HCT116 (cell line): ENCODE data around the gene C2CD2L. TPM values are rescaled to one million over a fixed set of nuclear protein-coding genes. Genes with fewer than 3 reads are reported as not detected.

Source experiments
- ATAC-seq: fragments of 200-7000 bp; cut with Tn5 transposase; 2 replicates; pipeline ENCODE4 v1.9.1; 2020; ENCODE audit warnings: mild to moderate bottlenecking, moderate library complexity
- BruUV-seq: library from RNA; stranded (reverse); fragments of 400-500 nt; replicated peaks from 2 replicates; lab custom pipeline; 2021; lab: Mats Ljungman, UMichigan
- CTCF ChIA-PET: fragments of 300-600 bp; sonication (Branson Sonifier 250); formaldehyde crosslinking; loops from one replicate; lab custom pipeline; 2021; ENCODE audit warnings: antibody characterized with exemption; lab: Charles Lee
- POLR2A ChIA-PET: fragments of 300-600, 350-600 bp; sonication (Branson Sonifier 250); formaldehyde crosslinking; loops from one replicate; lab custom pipeline; 2021; ENCODE audit warnings: antibody characterized with exemption; lab: Charles Lee
- RAD21 ChIA-PET, 2 experiments: fragments of 300-600 bp; sonication (Branson Sonifier 250); formaldehyde crosslinking; loops; one replicate each; lab custom pipeline; 2023; ENCODE audit warnings: low total read pairs in 2 of 2; ENCODE audit not compliant: uncharacterized antibody in 2 of 2, unreplicated experiment in 2 of 2, low non-redundant PET in 1 of 2; lab: Charles Lee
- DNase-seq: peaks from one replicate; pipeline ENCODE4 v3.0.0-alpha.2; 2010; ENCODE audit warnings: low read depth, low spot score
- H2AFZ ChIP-seq: fragments of 200-600 bp; shearing (Covaris generic), sonication (generic); 2 replicates; pipeline ENCODE4 v1.6.1; 2017; ENCODE audit warnings: low read depth, mixed run types, mixed read lengths, antibody characterized with exemption, low read length; ENCODE audit not compliant: poor library complexity, severe bottlenecking
- H3K27ac ChIP-seq: 2 replicates; pipeline ENCODE4 v1.5.1; 2012; ENCODE audit warnings: low read depth, low read length
- H3K27me3 ChIP-seq: fragments of 200-600 bp; sonication (generic); 2 replicates; pipeline ENCODE4 v1.6.1; 2016; ENCODE audit warnings: mixed run types, low read length, mixed read lengths; ENCODE audit not compliant: insufficient read depth
- H3K36me3 ChIP-seq, 2 experiments: fragments of 200-500 bp in 1 of 2; fragments of 200-600 bp in 1 of 2; sonication (Bioruptor generic) in 1 of 2; sonication (generic) in 1 of 2; 2 replicates each; pipeline versions ENCODE4 v1.5.1 to v1.6.1; 2014 to 2016; ENCODE audit warnings: low read length in 2 of 2, inconsistent platforms in 1 of 2, mixed read lengths in 1 of 2, mixed run types in 1 of 2; ENCODE audit not compliant: insufficient read depth in 2 of 2, control insufficient read depth in 1 of 2
- H3K4me1 ChIP-seq, 2 experiments: fragments of 200-600 bp in 1 of 2; sonication (generic) in 1 of 2; 2 replicates each; pipeline versions ENCODE4 v1.5.1 to v1.6.1; 2012 to 2017; ENCODE audit warnings: low read length in 2 of 2, inconsistent platforms in 1 of 2, mild to moderate bottlenecking in 1 of 2, mixed read lengths in 1 of 2, mixed run types in 1 of 2, moderate library complexity in 1 of 2; ENCODE audit not compliant: insufficient read depth in 2 of 2, control insufficient read depth in 1 of 2
- H3K4me2 ChIP-seq: fragments of 200-600 bp; sonication (generic); 2 replicates; pipeline ENCODE4 v1.6.1; 2017; ENCODE audit warnings: mixed run types, low read length, mixed read lengths
- H3K4me3 ChIP-seq, 2 experiments: fragments of 200-600 bp in 1 of 2; sonication (generic) in 1 of 2; replicated peaks in 1 of 2; 2 replicates each; pipeline ENCODE4 v1.5.1; 2011 to 2016; ENCODE audit warnings: low read length in 2 of 2, control low read depth in 1 of 2, low read depth in 1 of 2, mild to moderate bottlenecking in 1 of 2, mixed read lengths in 1 of 2, mixed run types in 1 of 2
- H3K79me2 ChIP-seq: fragments of 200-600 bp; sonication (generic); 2 replicates; pipeline ENCODE4 v1.6.1; 2017; ENCODE audit warnings: mild to moderate bottlenecking, mixed run types, low read length, moderate library complexity, mixed read lengths; ENCODE audit not compliant: insufficient read depth
- H3K9ac ChIP-seq: fragments of 200-600 bp; sonication (generic); 2 replicates; pipeline ENCODE4 v1.6.1; 2016; ENCODE audit warnings: low read length, mixed read lengths
- H3K9me2 ChIP-seq: fragments of 200-600 bp; sonication (generic), shearing (Covaris generic); 2 replicates; pipeline ENCODE4 v1.6.1; 2017; ENCODE audit warnings: mixed run types, mild to moderate bottlenecking, moderate library complexity; ENCODE audit not compliant: insufficient read depth
- H3K9me3 ChIP-seq, 2 experiments: fragments of 200-500 bp in 1 of 2; fragments of 200-600 bp in 1 of 2; sonication (Bioruptor generic) in 1 of 2; sonication (generic) in 1 of 2; 2 replicates each; pipeline ENCODE4 v1.6.1; 2014 to 2017; ENCODE audit warnings: low read length in 2 of 2, mixed read lengths in 2 of 2, inconsistent platforms in 1 of 2, low read depth in 1 of 2, mild to moderate bottlenecking in 1 of 2, mixed run types in 1 of 2, moderate library complexity in 1 of 2; ENCODE audit not compliant: control insufficient read depth in 1 of 2, insufficient read depth in 1 of 2
- H4K20me1 ChIP-seq: fragments of 200-600 bp; sonication (generic), shearing (Covaris generic); 2 replicates; pipeline ENCODE4 v1.6.1; 2017; ENCODE audit warnings: mixed run types, mild to moderate bottlenecking, moderate library complexity; ENCODE audit not compliant: insufficient read depth
- CBX3 ChIP-seq: IDR thresholded peaks from 2 replicates; pipeline ENCODE4 v1.6.1; 2012; ENCODE audit warnings: low read depth
- CEBPB ChIP-seq: IDR thresholded peaks from 2 replicates; pipeline ENCODE4 v1.6.1; 2012; ENCODE audit warnings: low read depth
- EGR1 ChIP-seq: IDR thresholded peaks from 2 replicates; pipeline ENCODE4 v1.6.1; 2012; ENCODE audit warnings: low read depth
- JUND ChIP-seq: IDR thresholded peaks from 2 replicates; pipeline ENCODE4 v1.6.1; 2012
- POLR2A ChIP-seq: IDR thresholded peaks from 2 replicates; pipeline ENCODE4 v1.7.0; 2011; ENCODE audit warnings: borderline replicate concordance; ENCODE audit not compliant: insufficient read depth, insufficient read length; ENCODE audit errors: extremely low read depth
- POLR2AphosphoS5 ChIP-seq: IDR thresholded peaks from 2 replicates; pipeline ENCODE4 v1.6.1; 2011; ENCODE audit warnings: mild to moderate bottlenecking, low read depth, low read length, moderate library complexity
- RAD21 ChIP-seq: IDR thresholded peaks from 2 replicates; pipeline ENCODE4 v1.6.1; 2012; ENCODE audit warnings: low read depth, mild to moderate bottlenecking
- REST ChIP-seq: IDR thresholded peaks from 2 replicates; pipeline ENCODE4 v1.6.1; 2012; ENCODE audit warnings: low read depth
- SIN3A ChIP-seq: IDR thresholded peaks from 2 replicates; pipeline ENCODE4 v1.6.1; 2012; ENCODE audit warnings: low read depth
- SP1 ChIP-seq: IDR thresholded peaks from 2 replicates; pipeline ENCODE4 v1.6.1; 2012; ENCODE audit warnings: low read depth
- SRF ChIP-seq: IDR thresholded peaks from 2 replicates; pipeline ENCODE4 v1.6.1; 2012; ENCODE audit warnings: low read depth
- TCF7L2 ChIP-seq: IDR thresholded peaks from 2 replicates; pipeline ENCODE4 v1.7.0; 2011; ENCODE audit warnings: borderline replicate concordance, inconsistent platforms; ENCODE audit not compliant: insufficient read depth, insufficient read length; ENCODE audit errors: extremely low read depth
- YY1 ChIP-seq: IDR thresholded peaks from 2 replicates; pipeline ENCODE4 v1.6.1; 2011; ENCODE audit warnings: low read length, low read depth, moderate library complexity, mild to moderate bottlenecking; ENCODE audit not compliant: insufficient replicate concordance; ENCODE audit errors: extremely low read depth
- ZBTB33 ChIP-seq: IDR thresholded peaks from 2 replicates; pipeline ENCODE4 v1.6.1; 2011; ENCODE audit warnings: mild to moderate bottlenecking, low read length, moderate library complexity; ENCODE audit not compliant: insufficient replicate concordance; ENCODE audit errors: extremely low read depth
- ZFX ChIP-seq: fragments of 450-650 bp; IDR thresholded peaks from 2 replicates; pipeline ENCODE4 v1.6.1; 2017
- intact Hi-C: fragments of 100-400 bp; cut with micrococcal nuclease; formaldehyde crosslinking; loops from 2 replicates; pipeline ENCODE4 v1.10.0; 2022
- total RNA-seq: library from RNA; stranded (reverse); gene quantifications from one replicate; pipeline ENCODE4 v1.2.1, GENCODE V29; 2021; ENCODE audit not compliant: unreplicated experiment
- TF ChIP-seq, protein P1 (sequence below): IDR thresholded peaks from 2 replicates; pipeline ENCODE4 v1.6.1; 2012
- TF ChIP-seq, protein P2 (sequence below): IDR thresholded peaks from 2 replicates; pipeline ENCODE4 v1.6.1; 2012
- TF ChIP-seq, protein P3 (sequence below), 3 experiments: fragments of 200-600 bp in 1 of 3; sonication (generic) in 1 of 3; IDR thresholded peaks in 2 of 3; conservative IDR thresholded peaks in 1 of 3; 2 replicates each; pipeline ENCODE4 v1.5.1; 2012 to 2017; ENCODE audit warnings: low read depth in 2 of 3, low read length in 2 of 3, antibody characterized with exemption in 1 of 3, borderline replicate concordance in 1 of 3, control low read depth in 1 of 3, mild to moderate bottlenecking in 1 of 3, mixed read lengths in 1 of 3, mixed run types in 1 of 3, moderate library complexity in 1 of 3; ENCODE audit not compliant: insufficient read depth in 1 of 3

Gene C2CD2L
- total RNA-seq, 1 experiment from 2014 or later, result 12.4 TPM

GRCh38 chr11:119126675-119127268 lies 19.6 kb downstream of the C2CD2L start:
- H2AFZ ChIP-seq, result no peak overlapping the region
- H3K36me3 ChIP-seq, result peaks cover 3 to 9% of the 10 kb centered on the region in 2 experiments; a peak in 3 of 4 replicates
- ATAC-seq (peak; percentile 52), DNase-seq (no peak)
- peaks cover 16 to 31% of the 10 kb centered on the region in 2 experiments for H3K4me1 ChIP-seq
- ChIA-PET POLR2A (no interaction called here), CTCF (interaction anchor here (1.0 to 1.5 kb wide), 2 partner anchors 24 to 158 kb away, joined by 3 to 5 read pairs; no protein-coding TSS in a partner anchor)
- no TSS peak for BruUV-seq
- H3K27me3 ChIP-seq, result no peaks in the 10 kb centered on the region
- no peak overlapping the region for H3K4me3 ChIP-seq
- H3K27ac ChIP-seq, result peak overlapping the region; percentile 20; the same call in 1 of the 2 replicates
- peak overlapping the region; percentile 43 for H3K4me2 ChIP-seq
- H3K9ac ChIP-seq, result no peak overlapping the region
- intact Hi-C loops, result no loop called here
- no peaks in the 10 kb centered on the region for H3K9me2 ChIP-seq
- peaks cover 22% of the 10 kb centered on the region for H3K79me2 ChIP-seq
- H3K9me3 ChIP-seq, result no peaks in the 10 kb centered on the region
- H4K20me1 ChIP-seq, result no peaks in the 10 kb centered on the region
- TF ChIP-seq, protein P1, sequence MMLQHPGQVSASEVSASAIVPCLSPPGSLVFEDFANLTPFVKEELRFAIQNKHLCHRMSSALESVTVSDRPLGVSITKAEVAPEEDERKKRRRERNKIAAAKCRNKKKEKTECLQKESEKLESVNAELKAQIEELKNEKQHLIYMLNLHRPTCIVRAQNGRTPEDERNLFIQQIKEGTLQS, result no peak
- TF ChIP-seq JUND (no peak), CBX3 (no peak), SRF (no peak), REST (no peak), RAD21 (no peak), EGR1 (no peak), SIN3A (no peak), CEBPB (no peak), ZBTB33 (no peak), SP1 (no peak), POLR2AphosphoS5 (no peak), POLR2A (no peak), ZFX (no peak), YY1 (no peak), TCF7L2 (no peak)
- TF ChIP-seq, protein P2, sequence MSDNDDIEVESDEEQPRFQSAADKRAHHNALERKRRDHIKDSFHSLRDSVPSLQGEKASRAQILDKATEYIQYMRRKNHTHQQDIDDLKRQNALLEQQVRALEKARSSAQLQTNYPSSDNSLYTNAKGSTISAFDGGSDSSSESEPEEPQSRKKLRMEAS, result no peak
- TF ChIP-seq, protein P3, sequence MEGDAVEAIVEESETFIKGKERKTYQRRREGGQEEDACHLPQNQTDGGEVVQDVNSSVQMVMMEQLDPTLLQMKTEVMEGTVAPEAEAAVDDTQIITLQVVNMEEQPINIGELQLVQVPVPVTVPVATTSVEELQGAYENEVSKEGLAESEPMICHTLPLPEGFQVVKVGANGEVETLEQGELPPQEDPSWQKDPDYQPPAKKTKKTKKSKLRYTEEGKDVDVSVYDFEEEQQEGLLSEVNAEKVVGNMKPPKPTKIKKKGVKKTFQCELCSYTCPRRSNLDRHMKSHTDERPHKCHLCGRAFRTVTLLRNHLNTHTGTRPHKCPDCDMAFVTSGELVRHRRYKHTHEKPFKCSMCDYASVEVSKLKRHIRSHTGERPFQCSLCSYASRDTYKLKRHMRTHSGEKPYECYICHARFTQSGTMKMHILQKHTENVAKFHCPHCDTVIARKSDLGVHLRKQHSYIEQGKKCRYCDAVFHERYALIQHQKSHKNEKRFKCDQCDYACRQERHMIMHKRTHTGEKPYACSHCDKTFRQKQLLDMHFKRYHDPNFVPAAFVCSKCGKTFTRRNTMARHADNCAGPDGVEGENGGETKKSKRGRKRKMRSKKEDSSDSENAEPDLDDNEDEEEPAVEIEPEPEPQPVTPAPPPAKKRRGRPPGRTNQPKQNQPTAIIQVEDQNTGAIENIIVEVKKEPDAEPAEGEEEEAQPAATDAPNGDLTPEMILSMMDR (IDR thresholded peaks at IDR 0.05 in 2 of 3, conservative IDR thresholded peaks at IDR 0.05 in 1 of 3; ENCODE audit: borderline replicate concordance in 1 of 3, insufficient read depth in 1 of 3, low read depth in 2 of 3, low read length in 2 of 3), result no peak
- TF ChIP-seq, all 23 proteins: peak for 0
- RAD21 ChIA-PET, result interaction anchor here in 1 of 2 experiments (0.9 kb wide), 1 partner anchor 18 kb away, joined by 3 read pairs; no protein-coding TSS in a partner anchor
